GM13976 (cell line): Measurements from ENCODE around the gene LRFN5.
"Not testable (repeated sequence)": the region's sequence is repeated elsewhere in the genome, so short reads cannot be mapped to it uniquely, and the experiment has no call there.

Experiments used
- DNase-seq: peaks from one replicate; pipeline ENCODE4 v3.0.0; 2012; ENCODE audit warnings: low spot score
- in situ Hi-C: fragments of 300-500 bp; cut with MboI; formaldehyde crosslinking; loops from one replicate; pipeline ENCODE4 v1.12.0; 2022; ENCODE audit warnings: low sequenced_read_pairs, mixed read lengths, inconsistent platforms; ENCODE audit not compliant: unreplicated experiment
- TF ChIP-seq, protein P1 (sequence below): IDR thresholded peaks from 2 replicates; pipeline ENCODE4 v1.5.1; 2012; ENCODE audit warnings: borderline replicate concordance, mild to moderate bottlenecking; ENCODE audit not compliant: insufficient read depth; ENCODE audit errors: extremely low read depth, missing control alignments, control extremely low read depth

Gene LRFN5

DNA sequence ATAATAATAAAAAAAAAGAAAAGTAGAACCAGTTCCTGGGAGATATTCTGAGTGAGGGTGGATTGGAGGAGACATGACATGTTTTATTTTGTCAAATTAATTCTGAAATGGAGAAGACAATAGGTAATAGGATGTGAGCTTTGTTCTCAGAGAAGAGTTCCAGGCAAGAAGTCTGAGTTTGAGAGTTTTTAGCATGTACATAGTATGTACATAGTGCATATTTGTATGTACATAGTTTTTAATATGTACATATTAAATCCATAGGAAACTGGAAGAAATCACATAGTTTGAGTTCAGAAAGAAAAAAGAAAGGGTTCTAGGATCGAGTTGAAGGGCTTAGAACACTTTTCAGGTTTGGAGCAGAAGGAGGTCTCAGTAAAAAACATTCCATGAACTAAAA, 47.5 kb downstream of the LRFN5 start:
- TF ChIP-seq, protein P1, sequence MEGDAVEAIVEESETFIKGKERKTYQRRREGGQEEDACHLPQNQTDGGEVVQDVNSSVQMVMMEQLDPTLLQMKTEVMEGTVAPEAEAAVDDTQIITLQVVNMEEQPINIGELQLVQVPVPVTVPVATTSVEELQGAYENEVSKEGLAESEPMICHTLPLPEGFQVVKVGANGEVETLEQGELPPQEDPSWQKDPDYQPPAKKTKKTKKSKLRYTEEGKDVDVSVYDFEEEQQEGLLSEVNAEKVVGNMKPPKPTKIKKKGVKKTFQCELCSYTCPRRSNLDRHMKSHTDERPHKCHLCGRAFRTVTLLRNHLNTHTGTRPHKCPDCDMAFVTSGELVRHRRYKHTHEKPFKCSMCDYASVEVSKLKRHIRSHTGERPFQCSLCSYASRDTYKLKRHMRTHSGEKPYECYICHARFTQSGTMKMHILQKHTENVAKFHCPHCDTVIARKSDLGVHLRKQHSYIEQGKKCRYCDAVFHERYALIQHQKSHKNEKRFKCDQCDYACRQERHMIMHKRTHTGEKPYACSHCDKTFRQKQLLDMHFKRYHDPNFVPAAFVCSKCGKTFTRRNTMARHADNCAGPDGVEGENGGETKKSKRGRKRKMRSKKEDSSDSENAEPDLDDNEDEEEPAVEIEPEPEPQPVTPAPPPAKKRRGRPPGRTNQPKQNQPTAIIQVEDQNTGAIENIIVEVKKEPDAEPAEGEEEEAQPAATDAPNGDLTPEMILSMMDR: no peak
- DNase-seq: no peak
- in situ Hi-C loops: no loop called here

DNA sequence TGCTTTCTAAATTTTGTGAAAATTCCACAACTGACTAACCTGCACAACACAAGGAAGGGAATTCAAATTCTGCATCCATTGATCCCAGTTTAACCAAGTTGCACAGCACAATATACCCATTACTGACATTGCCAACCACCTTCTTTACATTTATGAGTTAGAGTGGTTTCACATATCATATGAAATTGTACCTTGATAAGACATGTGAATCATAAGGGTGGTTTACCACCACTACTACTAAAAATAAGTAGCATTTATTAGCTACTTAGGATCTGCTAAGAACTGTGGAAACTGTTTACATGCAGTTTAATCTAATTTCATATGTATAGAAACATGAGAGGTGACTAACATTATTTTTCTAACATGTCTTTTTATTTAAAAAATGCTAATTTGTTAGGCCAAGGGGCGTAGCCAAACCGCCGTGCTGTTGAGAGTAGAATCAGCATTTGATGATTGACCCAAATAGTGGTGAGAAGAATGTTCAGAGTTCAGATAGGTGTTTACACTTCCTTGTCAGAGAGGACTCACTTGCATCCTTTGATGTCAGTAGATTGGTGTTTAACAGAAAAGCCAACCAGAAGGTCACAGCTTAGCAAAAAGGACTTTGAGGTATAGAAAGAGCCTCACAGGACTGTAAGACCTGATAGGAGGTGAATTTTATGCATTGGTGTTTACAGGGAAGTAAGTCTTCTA, 56.2 kb downstream of the LRFN5 start:
- in situ Hi-C loops: no loop called here
- TF ChIP-seq, protein P1: no peak
- DNase-seq: no peak

DNA sequence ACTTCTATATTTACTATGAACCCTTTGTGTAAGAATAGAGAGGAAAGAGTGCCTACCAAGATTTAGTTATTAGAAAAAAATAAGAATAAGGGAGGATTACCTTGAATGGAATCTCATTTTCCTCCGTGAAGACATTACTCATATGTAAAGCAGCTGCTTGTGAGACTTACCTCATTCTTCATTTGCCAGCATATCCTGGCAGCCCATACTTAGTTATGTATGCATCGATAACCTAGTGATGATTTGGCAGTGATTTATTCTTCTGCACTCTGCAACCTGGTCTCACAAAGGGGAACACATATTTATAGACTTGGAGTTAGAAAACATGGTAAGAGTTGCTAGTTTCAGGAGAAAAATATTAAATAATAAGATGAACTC, 56.8 kb downstream of the LRFN5 start:
- no peak for DNase-seq
- in situ Hi-C loops: no loop called here
- TF ChIP-seq, protein P1: no peak

DNA sequence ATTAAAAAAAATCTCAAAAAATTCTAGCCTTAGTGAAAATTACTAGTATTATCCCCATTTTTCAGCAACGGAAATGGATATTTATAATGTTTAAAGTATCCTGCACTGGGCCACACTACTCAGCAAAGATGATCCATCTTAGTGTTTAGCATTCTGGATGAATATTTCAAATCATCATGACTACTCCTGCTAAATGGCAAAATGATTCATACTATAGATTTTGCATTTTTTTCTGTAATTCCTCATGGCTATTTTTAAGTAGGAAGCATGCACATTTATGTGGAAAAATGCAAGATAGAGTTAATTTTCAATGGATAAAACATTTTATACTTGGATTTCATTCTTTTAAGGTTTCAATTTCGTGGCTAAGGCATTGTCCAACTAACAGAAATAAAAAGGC, 59.6 kb downstream of the LRFN5 start:
- in situ Hi-C loops: no loop called here
- no peak for DNase-seq
- TF ChIP-seq, protein P1: no peak

DNA sequence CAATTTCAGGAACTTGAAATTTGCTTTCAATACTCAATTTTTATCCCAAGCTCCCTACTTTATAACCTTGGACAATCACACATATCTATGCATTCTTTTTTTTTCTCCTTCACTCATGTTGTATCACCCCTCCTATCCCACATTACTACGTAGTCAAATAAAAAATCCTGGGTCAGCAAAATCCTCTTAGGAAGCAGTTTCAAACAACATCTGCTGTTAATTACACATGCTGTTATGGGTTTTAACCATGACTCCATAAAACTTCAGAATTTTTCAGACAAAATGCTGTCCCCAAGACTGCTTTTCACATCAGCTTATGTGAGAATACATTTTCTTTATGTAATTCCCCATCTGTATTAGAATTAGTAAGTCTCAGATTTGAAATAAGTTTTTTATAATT, 61.7 kb downstream of the LRFN5 start:
- no peak for DNase-seq
- TF ChIP-seq, protein P1: no peak
- in situ Hi-C loops: no loop called here

DNA sequence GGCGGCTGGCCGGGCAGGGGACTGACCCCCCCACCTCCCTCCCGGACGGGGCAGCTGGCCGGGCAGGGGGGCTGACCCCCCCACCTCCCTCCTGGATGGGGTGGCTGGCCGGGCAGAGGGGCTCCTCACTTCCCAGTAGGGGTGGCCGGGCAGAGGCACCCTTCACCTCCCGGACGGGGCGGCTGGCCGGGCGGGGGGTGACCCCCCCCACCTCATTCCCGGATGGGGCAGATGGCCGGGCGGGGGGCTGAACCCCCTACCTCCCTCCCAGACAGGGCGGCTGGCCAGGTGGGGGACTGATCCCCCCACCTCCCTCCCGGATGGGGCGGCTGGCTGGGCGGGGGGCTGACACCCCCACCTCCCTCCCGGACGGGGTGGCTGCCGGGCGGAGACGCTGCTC, 66.9 kb downstream of the LRFN5 start:
- in situ Hi-C loops, DNase-seq: not testable (repeated sequence)

DNA sequence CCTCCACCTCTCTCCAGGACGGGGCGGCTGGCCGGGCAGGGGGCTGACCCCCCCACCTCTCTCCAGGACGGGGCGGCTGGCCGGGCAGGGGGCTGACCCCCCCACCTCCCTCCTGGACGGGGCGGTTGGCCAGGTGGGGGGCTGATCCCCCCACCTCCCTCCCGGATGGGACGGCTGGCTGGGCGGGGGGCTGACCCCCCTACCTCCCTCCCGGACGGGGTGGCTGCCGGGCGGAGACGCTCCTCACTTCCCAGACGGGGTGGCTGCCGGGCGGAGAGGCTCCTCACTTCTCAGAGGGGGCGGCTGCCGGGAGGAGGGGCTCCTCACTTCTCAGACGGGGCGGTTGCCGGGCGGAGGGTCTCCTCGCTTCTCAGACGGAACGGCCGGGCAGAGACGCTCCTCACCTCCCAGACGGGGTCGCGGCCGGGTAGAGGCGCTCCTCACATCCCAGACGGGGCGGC, 67.9 kb downstream of the LRFN5 start:
- in situ Hi-C loops: not testable (repeated sequence)

DNA sequence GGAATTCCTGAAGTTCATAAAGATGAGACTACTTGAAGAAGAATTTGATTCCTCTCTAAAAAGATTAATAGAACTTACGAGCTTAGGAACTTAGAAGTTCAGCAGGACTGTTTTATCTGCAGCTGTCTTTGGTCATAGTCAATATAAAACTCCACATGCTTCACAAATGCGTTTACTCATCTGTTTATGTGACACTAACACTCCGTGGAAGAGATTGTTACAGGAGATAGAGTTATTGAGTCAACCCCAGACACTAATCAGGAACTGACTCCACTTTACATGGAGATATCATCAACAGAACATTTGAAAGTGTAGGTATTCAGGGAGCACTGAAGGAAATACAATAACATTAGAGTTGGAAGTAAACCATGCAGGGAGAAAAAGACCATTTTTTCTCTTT, 92.8 kb downstream of the LRFN5 start:
- TF ChIP-seq, protein P1: no peak
- in situ Hi-C loops: no loop called here

More for the DNA sequence above, 67.9 kb downstream of the LRFN5 start:
- not testable (repeated sequence) for DNase-seq

More for the DNA sequence above, 92.8 kb downstream of the LRFN5 start:
- DNase-seq: no peak
